ENCODE measurements around the gene RBMS3. TPM values are rescaled to one million over a fixed set of nuclear protein-coding genes. Genes with fewer than 3 reads are reported as not detected.

The RBMS3 gene
- total RNA-seq, 1 experiment from 2014 or later: 15.0 TPM

- DNase-seq (ENCODE audit: low read depth): no peak
- in situ Hi-C loops (cut with HindIII; ENCODE audit: low pct_unique_long_range_greater_than_20kb, low sequenced_read_pairs): no loop called here
Measured at GRCh38 chr3:29406291-29406832, 125.5 kb downstream of the RBMS3 start.

DNA sequence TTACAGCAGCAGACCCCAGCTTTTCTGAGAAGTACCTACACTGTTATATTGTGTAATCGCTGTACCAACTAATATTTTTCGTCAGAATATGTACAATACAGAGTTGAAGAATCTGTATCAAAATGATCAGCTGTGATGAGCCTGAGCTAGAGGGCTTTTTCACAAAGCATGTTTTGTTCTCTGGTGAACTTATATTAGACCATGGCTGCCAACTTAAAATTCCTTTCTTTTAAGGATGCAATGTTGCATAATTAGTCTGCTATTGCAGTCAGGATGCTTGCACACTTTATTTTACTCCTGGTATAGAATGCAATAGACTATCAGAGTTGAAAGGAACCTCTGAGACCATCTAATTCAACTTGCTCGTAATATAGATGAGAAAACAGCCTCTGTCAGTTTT lies 127.8 kb downstream of the RBMS3 start:
- DNase-seq (ENCODE audit: low read depth): no peak
- in situ Hi-C loops (cut with HindIII; ENCODE audit: low pct_unique_long_range_greater_than_20kb, low sequenced_read_pairs): no loop called here

- no peak for DNase-seq (ENCODE audit: low read depth)
- in situ Hi-C loops (cut with HindIII; ENCODE audit: low pct_unique_long_range_greater_than_20kb, low sequenced_read_pairs): no loop called here
Measured at GRCh38 chr3:29409409-29409808, 128.5 kb downstream of the RBMS3 start.

- in situ Hi-C loops (cut with HindIII; ENCODE audit: low pct_unique_long_range_greater_than_20kb, low sequenced_read_pairs): no loop called here
- no peak for DNase-seq (ENCODE audit: low read depth)
Measured at GRCh38 chr3:29410220-29410619, 129.3 kb downstream of the RBMS3 start.

GRCh38 chr3:29410660-29411405 lies 130.0 kb downstream of the RBMS3 start:
- no peak for DNase-seq (ENCODE audit: low read depth)
- in situ Hi-C loops (cut with HindIII; ENCODE audit: low pct_unique_long_range_greater_than_20kb, low sequenced_read_pairs): no loop called here

GRCh38 chr3:29412110-29412509 lies 131.2 kb downstream of the RBMS3 start:
- no peak for DNase-seq (ENCODE audit: low read depth)
- in situ Hi-C loops (cut with HindIII; ENCODE audit: low pct_unique_long_range_greater_than_20kb, low sequenced_read_pairs): no loop called here

DNA sequence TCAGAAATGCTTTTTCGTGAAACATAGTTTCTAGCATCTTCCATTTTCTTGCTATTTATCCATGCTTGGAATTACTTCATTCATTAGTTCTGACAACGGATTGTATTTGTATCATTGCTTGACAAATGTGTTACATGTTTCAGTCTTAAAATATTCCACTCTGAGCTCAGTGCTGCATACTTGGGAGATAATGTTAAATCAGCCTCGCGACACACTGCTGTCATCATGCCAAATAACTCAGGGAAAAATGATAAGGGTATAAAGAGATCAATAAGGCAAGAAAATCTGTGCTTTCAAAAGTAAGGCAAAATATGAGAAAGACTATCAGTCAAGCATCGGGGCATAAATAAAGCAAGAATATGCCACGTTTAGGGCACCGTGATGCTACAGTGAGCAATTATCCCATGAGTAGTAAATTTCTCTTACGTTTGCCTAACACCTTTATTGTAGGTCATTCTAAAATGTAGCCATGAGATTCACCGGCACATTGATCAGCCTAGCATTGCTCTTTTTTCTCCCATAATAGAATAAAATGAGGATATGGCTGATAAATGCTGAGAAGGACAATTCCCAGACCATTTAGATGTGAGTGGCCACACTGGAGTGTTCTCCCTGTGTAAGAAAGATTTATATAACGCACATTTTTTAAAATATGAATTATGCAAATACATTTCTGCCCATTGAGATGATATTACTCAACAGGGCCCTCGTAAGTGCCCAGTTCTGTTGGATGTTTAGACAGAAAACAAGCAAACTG lies 133.8 kb downstream of the RBMS3 start:
- in situ Hi-C loops (cut with HindIII; ENCODE audit: low pct_unique_long_range_greater_than_20kb, low sequenced_read_pairs): no loop called here
- DNase-seq (ENCODE audit: low read depth): no peak

GRCh38 chr3:29415482-29416223 lies 134.8 kb downstream of the RBMS3 start:
- no peak for DNase-seq (ENCODE audit: low read depth)
- in situ Hi-C loops (cut with HindIII; ENCODE audit: low pct_unique_long_range_greater_than_20kb, low sequenced_read_pairs): no loop called here

GRCh38 chr3:29416514-29416913 lies 135.6 kb downstream of the RBMS3 start:
- in situ Hi-C loops (cut with HindIII; ENCODE audit: low pct_unique_long_range_greater_than_20kb, low sequenced_read_pairs): no loop called here
- DNase-seq (ENCODE audit: low read depth): no peak

- in situ Hi-C loops (cut with HindIII; ENCODE audit: low pct_unique_long_range_greater_than_20kb, low sequenced_read_pairs): no loop called here
- DNase-seq (ENCODE audit: low read depth): no peak
Measured at GRCh38 chr3:29420106-29420505, 139.2 kb downstream of the RBMS3 start.

- no peak for DNase-seq (ENCODE audit: low read depth)
- in situ Hi-C loops (cut with HindIII; ENCODE audit: low pct_unique_long_range_greater_than_20kb, low sequenced_read_pairs): no loop called here
Measured at GRCh38 chr3:29426302-29427226, 145.7 kb downstream of the RBMS3 start.

- no peak for DNase-seq (ENCODE audit: low read depth)
- in situ Hi-C loops (cut with HindIII; ENCODE audit: low pct_unique_long_range_greater_than_20kb, low sequenced_read_pairs): no loop called here
Measured at GRCh38 chr3:29427266-29428103, 146.6 kb downstream of the RBMS3 start.

DNA sequence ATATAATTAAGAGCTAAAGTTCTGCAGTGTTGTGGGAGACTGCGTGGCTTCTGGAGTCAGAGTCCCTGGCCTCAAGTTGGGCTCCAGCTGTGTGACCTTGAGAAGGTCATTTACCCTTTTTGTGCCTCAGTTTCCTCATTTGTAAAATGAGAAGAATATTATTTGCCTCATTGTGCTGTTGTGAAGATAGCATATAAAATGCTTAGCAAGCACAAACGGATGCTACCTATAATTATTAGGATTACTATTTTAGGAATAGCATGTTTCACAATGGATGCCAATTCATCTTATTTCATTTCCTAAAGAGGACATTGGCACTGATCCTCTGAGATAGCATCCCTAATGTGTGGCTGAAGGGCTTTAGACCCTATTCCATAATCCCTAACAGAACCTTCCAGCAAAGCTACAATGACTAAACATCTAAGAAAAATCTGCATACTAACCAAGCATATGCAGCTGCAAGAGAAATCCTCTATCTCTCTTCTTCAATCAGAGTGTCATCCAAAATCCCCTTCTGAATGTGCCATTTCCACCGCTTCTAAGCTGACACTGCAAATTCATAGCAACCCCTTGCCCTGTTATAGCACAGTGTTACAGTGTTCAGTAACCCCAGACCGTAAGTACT lies 148.3 kb downstream of the RBMS3 start:
- in situ Hi-C loops (cut with HindIII; ENCODE audit: low pct_unique_long_range_greater_than_20kb, low sequenced_read_pairs): no loop called here
- no peak for DNase-seq (ENCODE audit: low read depth)

DNA sequence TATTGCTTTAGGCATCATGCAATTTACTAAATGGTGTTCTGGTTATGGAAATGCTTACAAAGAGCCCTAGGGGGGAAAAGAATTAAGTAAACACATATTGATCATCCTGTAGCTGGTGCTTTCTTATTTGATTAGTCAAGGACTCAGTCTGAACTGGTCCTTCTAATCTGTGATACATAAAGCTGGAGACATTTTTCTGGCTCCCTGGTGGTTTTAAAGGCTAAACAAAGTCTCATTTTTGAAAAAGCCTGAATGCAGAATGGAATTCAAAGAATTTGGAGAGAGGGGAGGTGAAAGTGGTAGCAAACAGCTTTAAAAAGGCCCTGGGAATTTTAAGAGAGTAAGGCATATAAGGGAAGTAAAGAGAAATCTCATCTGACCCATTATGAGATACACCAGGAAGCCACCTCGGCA lies 149.7 kb downstream of the RBMS3 start:
- DNase-seq (ENCODE audit: low read depth): no peak
- in situ Hi-C loops (cut with HindIII; ENCODE audit: low pct_unique_long_range_greater_than_20kb, low sequenced_read_pairs): no loop called here

DNA sequence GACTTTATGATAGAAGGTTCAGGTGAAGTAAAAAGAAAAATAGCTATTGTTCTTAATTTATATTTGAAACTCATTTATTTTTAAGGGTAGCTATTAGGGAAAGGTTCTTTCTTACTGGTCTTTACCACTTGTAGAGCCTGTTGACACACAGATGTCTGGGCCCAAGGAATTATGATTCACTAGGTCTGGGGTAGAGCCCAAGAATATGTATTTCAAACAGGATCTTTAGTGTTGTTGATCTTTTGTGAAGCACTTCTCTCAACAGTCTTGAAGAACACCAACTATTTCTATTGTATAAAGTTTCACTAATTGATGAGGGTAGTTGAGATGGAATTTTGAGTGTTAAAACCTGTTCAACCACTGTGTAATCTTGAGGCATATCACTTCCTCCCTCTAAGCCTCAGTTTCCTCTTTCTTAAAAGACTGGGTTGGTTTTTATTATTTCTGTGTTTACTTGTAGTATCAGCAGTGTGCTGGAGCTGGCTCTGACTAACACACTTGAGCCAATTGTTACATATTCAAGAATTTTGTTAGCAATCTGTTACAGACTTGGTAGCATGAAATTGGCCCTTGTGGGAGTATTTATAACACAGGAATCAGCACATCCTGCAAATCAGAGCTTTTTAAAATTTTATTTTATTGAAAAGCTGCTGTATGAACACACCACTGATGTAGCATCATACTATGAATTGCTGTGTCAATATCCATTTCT lies 155.9 kb downstream of the RBMS3 start:
- DNase-seq (ENCODE audit: low read depth): no peak

GRCh38 chr3:29438580-29438979 lies 157.7 kb downstream of the RBMS3 start:
- in situ Hi-C loops (cut with HindIII; ENCODE audit: low pct_unique_long_range_greater_than_20kb, low sequenced_read_pairs): no loop called here
- DNase-seq (ENCODE audit: low read depth): no peak

More for the DNA sequence above, 155.9 kb downstream of the RBMS3 start:
- in situ Hi-C loops (cut with HindIII; ENCODE audit: low pct_unique_long_range_greater_than_20kb, low sequenced_read_pairs): no loop called here

Measured in Caki2 (cell line).